Femur (tissue), 1 donor: ENCODE measurements around the gene TRIM49C.
"Not testable (repeated sequence)": the region's sequence is repeated elsewhere in the genome, so short reads cannot be mapped to it uniquely, and the experiment has no call there.

Source experiments
- DNase-seq: peaks from one replicate; pipeline ENCODE4 v3.0.0-alpha.2; 2017

The TRIM49C gene

GRCh38 chr11:90030806-90031205, at the start of gene TRIM49C:
Gene TRIM49C (plus strand): TSS chr11:90031106. CDS start chr11:90035212, 4,106 bp downstream.
- DNase-seq: not testable (repeated sequence)

DNA sequence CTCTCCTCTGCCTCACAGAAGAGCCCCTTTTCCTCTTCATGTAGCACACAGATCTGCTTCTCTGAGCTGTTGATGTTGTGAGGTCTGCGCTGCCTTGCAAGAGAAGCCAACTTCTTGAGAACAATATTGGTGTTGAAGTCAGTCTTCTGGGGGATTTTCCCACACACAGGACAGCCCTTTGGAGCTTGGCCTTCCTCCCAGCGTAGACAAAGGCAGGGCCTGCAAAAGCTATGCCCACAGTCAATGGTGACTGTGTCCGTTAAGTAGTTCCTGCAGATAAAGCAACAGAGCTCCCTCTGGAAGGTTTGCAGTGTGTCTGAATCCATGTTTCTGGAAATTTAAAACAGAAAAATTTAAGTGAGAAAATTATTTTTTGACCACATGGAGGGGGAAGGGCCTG, 6.7 kb upstream of the TRIM49C start:
- DNase-seq: not testable (repeated sequence)

DNA sequence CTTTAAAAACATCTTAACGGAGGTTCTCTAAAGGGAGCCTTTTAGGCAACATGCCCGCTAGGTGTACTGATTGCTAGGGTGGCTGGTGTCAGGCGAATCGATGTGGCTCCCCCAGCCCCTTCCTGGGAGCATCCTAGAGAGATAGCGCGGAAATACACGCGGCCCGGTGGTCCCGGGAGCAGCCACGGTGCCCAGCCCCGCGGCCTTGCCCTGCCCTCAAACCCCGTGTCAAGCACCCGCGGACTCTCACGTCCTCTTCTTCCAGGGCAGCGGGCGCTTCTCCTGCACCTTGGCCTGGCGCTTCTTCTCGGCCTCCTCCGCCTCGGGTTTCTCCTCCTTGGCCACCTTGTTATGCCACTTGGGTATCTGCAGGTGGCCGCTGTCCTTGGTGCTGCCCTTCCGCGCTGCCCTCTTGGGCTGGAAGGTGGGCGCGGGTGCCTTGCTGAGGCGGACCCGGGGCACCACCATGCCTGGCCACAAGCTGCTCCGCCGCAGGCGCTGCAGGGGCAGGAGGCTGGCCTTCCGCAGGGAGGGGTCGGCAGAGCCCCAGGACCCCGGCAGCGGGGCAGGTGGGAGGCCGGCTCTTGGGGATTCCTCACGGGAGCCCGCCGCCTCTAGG, 20.8 kb downstream of the TRIM49C start:
- not testable (repeated sequence) for DNase-seq

DNA sequence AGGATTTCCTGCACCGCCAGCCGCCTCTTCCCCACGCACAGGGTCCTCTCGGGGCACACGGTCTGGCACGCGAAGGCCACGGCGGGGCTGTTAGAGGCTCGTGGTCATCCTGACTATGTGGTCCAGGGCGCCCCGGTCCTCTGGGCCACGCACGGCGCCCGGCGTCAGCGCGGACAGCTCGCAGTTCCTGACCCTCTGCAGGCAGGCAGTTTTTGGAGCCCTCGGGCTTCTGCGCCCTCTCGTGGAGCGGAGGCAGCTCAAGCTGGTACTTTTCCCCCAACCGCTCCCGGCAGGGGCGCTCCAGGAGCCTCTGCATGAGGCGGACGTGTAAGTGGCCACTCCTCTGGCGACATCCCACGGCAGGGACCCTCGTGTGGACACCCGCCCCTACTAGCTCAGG, 21.4 kb downstream of the TRIM49C start:
- not testable (repeated sequence) for DNase-seq

GRCh38 chr11:90053545-90053944, 22.6 kb downstream of the TRIM49C start:
- DNase-seq: not testable (repeated sequence)

DNA sequence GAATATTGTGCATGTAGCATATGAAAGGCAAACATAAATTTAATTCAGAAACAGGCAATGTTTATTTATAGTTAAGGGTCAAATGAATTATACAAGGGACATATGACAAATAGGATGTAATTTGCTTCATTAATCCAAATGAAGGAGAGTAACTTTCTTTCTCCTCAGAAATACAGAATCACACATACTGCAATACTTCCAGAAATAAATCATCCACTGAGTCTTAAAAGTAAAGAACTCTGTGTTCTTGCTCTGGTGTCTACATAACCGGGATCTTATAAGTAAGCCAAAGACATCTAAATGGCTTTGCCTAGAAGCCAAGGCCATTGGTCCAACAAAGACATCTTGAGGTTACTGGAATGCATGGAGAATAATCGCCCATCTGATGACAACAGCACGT, 54.7 kb downstream of the TRIM49C start, which contains the start of gene UBTFL1:
Gene UBTFL1, plus strand, starts transcription at position 301 of the 400 bp plus-strand sequence. Its CDS starts 0 bp downstream, at position 301.
- DNase-seq: not testable (repeated sequence)

- DNase-seq: not testable (repeated sequence)
Observed at GRCh38 chr11:90088731-90089130, 57.8 kb downstream of the TRIM49C start.
